ENCODE data around the gene MAP4K3.
A peak's percentile ranks its signal among the peaks of the same experiment; 100 is the strongest.

The MAP4K3 gene

DNA sequence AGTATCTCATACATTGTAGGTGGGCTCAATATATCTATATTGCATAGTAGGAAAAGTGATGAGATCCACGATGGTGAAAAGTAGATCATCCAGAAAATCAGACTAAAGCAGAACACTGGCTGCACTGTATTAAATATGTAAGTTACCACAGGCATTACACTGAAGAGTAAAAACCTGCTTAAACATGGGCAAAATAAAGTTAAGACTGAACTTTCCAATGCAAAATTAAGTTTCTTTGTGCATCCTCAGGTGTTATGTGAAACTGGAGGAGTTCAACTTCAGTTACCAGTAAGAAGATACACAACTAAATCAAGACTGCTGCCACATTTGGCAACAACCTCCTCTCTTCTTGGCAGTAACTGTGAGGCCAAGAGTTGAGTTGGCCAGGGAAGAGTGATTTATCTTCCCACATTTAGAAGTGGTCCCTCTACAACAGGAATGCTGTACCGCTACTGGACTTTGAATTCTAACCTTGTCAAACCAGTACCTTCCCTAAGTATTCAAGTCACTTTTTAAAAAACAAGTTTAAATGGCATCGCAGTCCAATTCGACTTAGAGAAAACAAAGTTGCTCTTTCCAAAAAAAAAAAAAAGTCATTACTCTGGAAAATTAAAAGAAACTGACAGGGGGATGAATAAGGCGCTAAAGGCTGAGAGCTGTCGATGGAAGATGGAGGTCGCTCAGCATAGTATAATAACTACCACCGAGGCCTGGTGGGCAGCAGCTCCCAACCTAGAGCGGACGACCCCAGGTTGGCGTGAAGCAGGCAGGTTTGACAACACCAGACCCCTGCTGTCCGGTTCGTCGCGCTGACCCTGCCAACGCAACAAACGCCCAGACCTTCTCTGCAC, 1.1 kb downstream of the MAP4K3 start:
- ATAC-seq: peak; percentile 58
- no peak for TF ChIP-seq ISL1 (CRISPR knock-in tag; IDR thresholded peaks at IDR 0.05)
- TF ChIP-seq, protein P1, sequence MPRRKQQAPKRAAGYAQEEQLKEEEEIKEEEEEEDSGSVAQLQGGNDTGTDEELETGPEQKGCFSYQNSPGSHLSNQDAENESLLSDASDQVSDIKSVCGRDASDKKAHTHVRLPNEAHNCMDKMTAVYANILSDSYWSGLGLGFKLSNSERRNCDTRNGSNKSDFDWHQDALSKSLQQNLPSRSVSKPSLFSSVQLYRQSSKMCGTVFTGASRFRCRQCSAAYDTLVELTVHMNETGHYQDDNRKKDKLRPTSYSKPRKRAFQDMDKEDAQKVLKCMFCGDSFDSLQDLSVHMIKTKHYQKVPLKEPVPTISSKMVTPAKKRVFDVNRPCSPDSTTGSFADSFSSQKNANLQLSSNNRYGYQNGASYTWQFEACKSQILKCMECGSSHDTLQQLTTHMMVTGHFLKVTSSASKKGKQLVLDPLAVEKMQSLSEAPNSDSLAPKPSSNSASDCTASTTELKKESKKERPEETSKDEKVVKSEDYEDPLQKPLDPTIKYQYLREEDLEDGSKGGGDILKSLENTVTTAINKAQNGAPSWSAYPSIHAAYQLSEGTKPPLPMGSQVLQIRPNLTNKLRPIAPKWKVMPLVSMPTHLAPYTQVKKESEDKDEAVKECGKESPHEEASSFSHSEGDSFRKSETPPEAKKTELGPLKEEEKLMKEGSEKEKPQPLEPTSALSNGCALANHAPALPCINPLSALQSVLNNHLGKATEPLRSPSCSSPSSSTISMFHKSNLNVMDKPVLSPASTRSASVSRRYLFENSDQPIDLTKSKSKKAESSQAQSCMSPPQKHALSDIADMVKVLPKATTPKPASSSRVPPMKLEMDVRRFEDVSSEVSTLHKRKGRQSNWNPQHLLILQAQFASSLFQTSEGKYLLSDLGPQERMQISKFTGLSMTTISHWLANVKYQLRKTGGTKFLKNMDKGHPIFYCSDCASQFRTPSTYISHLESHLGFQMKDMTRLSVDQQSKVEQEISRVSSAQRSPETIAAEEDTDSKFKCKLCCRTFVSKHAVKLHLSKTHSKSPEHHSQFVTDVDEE (CRISPR knock-in tag; IDR thresholded peaks at IDR 0.05): no peak
- TF ChIP-seq GLIS3 (CRISPR knock-in tag; IDR thresholded peaks at IDR 0.05): no peak
- TF ChIP-seq ZC3H10 (CRISPR knock-in tag; IDR thresholded peaks at IDR 0.05): no peak
- TF ChIP-seq ZNF70 (CRISPR knock-in tag; IDR thresholded peaks at IDR 0.05): no peak
- TF ChIP-seq SNAI2 (CRISPR knock-in tag; IDR thresholded peaks at IDR 0.05): no peak
- TF ChIP-seq, protein P2, sequence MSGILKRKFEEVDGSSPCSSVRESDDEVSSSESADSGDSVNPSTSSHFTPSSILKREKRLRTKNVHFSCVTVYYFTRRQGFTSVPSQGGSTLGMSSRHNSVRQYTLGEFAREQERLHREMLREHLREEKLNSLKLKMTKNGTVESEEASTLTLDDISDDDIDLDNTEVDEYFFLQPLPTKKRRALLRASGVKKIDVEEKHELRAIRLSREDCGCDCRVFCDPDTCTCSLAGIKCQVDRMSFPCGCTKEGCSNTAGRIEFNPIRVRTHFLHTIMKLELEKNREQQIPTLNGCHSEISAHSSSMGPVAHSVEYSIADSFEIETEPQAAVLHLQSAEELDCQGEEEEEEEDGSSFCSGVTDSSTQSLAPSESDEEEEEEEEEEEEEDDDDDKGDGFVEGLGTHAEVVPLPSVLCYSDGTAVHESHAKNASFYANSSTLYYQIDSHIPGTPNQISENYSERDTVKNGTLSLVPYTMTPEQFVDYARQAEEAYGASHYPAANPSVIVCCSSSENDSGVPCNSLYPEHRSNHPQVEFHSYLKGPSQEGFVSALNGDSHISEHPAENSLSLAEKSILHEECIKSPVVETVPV (CRISPR knock-in tag; IDR thresholded peaks at IDR 0.05): no peak
- TF ChIP-seq, protein P3, sequence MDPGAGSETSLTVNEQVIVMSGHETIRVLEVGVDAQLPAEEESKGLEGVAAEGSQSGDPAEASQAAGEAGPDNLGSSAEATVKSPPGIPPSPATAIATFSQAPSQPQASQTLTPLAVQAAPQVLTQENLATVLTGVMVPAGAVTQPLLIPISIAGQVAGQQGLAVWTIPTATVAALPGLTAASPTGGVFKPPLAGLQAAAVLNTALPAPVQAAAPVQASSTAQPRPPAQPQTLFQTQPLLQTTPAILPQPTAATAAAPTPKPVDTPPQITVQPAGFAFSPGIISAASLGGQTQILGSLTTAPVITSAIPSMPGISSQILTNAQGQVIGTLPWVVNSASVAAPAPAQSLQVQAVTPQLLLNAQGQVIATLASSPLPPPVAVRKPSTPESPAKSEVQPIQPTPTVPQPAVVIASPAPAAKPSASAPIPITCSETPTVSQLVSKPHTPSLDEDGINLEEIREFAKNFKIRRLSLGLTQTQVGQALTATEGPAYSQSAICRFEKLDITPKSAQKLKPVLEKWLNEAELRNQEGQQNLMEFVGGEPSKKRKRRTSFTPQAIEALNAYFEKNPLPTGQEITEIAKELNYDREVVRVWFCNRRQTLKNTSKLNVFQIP (CRISPR knock-in tag; IDR thresholded peaks at IDR 0.05; ENCODE audit: borderline replicate concordance, low read depth): no peak
- TF ChIP-seq ZFP3 (CRISPR knock-in tag; IDR thresholded peaks at IDR 0.05): no peak
- TF ChIP-seq ZFP30 (CRISPR knock-in tag; IDR thresholded peaks at IDR 0.05): no peak
- TF ChIP-seq ESRRG (CRISPR knock-in tag; IDR thresholded peaks at IDR 0.05): no peak
- no peak for TF ChIP-seq PPARA (CRISPR knock-in tag; IDR thresholded peaks at IDR 0.05; ENCODE audit: borderline replicate concordance)

DNA sequence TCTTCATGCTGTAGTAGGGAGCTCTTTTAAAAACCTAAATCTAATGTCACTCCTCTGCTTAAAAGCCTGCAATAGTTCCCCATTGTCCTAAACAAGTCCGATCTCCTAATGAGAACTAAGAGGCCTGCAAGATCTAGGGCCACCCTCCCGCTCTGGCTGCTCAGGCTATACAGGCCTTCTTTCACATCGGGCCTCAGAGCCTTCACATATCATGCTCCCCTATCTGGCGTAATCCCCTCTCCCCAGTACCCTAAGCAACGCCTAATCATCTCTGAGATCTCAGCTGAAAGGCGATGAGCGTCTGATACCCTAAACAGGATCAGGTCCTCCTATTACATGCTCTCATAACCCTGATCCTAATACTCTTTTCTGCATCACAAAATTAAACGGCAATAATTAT, 1.9 kb downstream of the MAP4K3 start:
- ATAC-seq: no peak
- no peak for TF ChIP-seq SNAI2 (CRISPR knock-in tag; IDR thresholded peaks at IDR 0.05)
- TF ChIP-seq ZC3H10 (CRISPR knock-in tag; IDR thresholded peaks at IDR 0.05): no peak
- TF ChIP-seq ISL1 (CRISPR knock-in tag; IDR thresholded peaks at IDR 0.05): no peak

DNA sequence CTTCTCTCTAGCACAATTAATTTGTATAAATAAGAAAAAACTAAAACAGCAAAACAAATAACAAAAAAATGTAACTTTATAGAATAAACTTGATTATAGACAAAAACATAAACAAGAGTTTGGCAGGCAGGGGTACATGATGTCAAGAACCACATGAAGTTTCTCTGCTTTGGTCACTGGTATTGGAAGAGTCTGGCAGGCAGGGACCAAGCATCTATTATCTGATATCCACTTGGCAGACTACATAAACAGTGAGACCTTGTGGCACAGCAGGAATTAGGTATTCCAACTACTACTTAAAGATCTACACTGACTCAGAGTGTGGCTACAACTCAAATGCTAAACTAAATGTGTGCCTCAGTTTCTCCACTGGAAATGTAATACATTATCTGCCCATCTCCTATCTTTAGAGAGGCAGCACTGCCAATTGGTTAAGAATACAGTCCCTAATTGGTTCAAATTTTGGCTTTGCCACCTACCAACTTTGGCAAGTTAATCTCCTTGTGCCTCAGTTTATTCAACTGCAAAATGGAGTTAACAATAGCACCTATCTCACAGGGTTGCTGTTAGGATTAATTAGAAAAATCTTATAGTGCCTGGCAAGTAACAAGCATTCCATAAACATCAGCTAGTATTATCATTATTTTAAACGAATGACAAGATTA, 2.7 kb downstream of the MAP4K3 start:
- TF ChIP-seq TOX (CRISPR knock-in tag; IDR thresholded peaks at IDR 0.05; ENCODE audit: borderline replicate concordance): no peak
- TF ChIP-seq PPARA (CRISPR knock-in tag; IDR thresholded peaks at IDR 0.05; ENCODE audit: borderline replicate concordance): no peak
- TF ChIP-seq, protein P4, sequence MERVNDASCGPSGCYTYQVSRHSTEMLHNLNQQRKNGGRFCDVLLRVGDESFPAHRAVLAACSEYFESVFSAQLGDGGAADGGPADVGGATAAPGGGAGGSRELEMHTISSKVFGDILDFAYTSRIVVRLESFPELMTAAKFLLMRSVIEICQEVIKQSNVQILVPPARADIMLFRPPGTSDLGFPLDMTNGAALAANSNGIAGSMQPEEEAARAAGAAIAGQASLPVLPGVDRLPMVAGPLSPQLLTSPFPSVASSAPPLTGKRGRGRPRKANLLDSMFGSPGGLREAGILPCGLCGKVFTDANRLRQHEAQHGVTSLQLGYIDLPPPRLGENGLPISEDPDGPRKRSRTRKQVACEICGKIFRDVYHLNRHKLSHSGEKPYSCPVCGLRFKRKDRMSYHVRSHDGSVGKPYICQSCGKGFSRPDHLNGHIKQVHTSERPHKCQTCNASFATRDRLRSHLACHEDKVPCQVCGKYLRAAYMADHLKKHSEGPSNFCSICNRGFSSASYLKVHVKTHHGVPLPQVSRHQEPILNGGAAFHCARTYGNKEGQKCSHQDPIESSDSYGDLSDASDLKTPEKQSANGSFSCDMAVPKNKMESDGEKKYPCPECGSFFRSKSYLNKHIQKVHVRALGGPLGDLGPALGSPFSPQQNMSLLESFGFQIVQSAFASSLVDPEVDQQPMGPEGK (CRISPR knock-in tag; IDR thresholded peaks at IDR 0.05; ENCODE audit: borderline replicate concordance): no peak
- TF ChIP-seq, protein P2 (CRISPR knock-in tag; IDR thresholded peaks at IDR 0.05): no peak
- TF ChIP-seq BACH2 (CRISPR knock-in tag; IDR thresholded peaks at IDR 0.05; ENCODE audit: borderline replicate concordance): no peak
- no peak for TF ChIP-seq OSR1 (CRISPR knock-in tag; IDR thresholded peaks at IDR 0.05)
- ATAC-seq: no peak
